ENCODE data around the gene BTBD2.

The BTBD2 gene

DNA sequence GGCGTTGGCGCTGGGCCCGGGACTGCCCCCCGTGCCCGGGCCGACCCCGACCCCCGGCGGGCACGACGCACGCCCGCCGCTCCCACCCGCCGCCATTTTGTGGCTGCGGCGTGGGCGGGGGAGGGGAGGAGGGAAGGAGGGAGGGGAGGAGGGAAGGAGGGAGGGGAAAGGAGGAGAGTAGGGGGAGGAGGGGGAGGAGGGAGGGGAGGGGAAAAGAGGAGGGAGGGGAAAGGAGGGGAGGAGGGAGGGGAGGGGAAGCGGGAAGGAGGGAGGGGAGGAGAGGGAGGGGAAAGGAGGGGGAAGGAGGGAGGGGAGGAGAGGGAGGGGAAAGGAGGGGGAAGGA lies at the start of gene BTBD2:
Gene BTBD2, minus strand, starts transcription at position 107 of the 343 bp plus-strand sequence. Its CDS starts 11 bp downstream, at position 96.
- peak in 1 of 2 experiments; percentile 56 for DNase-seq

DNA sequence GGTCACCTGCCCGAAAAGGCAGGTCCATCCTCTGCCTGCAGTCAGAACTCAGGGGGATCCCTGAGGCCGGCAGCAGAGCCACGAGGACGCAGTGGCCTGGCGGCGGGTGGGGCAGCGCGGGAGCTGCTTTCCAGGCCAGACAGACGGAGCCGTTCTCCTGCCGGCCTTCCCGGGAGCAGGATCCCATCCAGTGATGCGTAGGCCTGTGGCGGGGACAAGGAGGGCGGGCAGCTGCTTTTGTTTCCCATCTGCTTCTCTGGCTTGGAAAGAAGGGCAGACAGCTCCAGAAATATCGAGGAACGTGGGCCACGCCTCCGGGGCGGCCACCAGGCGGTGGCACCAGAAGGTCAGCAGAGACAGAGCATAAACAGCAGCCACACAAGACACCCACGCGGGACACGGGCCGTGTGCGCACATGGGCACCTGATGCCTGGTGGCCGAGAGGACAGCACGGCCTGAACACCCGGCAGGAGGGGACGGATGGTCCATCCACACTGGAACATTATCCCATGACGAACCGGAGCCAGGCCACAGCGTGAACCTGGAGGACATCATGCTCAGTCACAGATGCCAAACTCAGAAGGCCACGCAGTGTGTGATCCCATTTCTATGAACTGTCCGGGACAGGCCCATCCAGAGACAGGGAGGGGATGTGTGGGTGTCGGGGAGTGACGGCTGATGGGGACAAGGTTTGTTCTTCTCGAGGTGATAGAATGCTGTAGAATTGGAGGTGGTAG lies 49.4 kb upstream of the BTBD2 start:
- DNase-seq = no peak

DNA sequence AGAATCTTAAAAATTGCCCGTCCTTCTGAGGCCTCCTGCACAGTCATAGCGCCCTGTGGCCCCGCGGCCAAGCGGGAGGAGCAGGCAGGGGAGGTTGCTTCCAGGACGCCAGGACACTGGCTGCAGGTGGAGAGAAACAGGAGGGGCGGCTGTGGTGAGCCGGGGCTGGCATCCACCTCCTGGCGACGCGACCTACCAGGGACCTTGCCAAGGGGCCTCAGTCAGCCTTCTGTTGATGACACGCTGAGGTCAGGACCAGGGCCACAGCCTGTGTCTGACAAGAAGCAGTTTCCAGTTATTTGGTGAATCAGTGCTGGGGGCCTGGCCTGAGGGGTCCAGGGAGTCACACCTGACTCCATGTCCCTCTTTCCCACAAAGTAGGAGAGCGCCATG lies 48.9 kb upstream of the BTBD2 start:
- DNase-seq = no peak

DNA sequence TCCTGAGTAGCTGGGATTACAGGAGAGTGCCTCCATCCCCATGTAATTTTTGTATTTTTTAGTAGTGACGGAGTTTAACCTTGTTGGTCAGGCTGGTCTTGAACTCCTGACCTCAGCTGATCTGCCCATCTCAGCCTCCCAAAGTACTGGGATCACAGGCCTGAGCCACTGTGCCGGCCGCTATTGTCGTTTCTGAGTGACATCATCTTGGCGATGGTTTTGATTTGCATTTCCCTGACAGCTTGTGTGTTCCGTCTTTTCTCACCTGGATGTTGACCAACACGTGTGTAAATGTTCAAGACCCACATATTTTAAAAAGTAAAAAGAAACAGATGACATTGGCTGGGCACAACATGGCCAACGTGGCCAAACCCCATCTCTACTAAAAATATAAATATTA lies 48.3 kb upstream of the BTBD2 start:
- no peak for DNase-seq

DNA sequence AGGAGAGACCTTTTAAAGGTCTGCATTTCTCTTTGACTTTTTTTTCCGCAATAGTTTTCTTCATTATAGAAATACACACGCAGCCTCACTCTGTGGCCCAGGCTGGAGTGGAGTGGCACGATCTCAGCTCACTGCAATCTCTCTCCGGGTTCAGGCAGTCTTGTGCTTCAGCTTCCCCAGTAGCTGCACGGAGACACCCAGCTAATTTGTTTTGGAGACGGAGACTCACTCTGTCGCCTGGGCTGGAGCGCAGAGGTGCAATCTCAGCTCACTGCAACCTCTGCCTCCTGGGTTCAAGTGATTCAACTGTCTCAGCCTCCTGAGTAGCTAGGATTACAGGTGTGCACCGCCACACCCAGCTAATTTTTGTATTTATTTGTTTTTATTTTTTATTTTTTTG lies 47.3 kb upstream of the BTBD2 start:
- DNase-seq = no peak

DNA sequence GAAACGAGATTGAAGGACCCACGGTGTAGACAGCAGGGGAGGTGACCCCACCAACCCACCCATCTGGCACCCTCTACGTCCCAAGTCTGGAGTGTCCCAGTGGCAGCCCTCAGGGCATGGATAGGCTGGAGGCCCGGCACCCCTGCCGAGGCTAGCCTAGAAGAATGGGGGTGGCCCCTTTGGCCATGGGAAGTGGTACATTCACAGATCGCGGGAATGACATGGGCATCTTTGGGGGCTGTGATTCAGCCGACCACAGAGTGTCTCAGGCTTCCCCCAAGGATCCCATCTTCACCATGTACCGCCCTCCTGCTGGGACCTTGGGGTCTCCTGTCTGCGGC lies 46.8 kb upstream of the BTBD2 start:
- no peak for DNase-seq

DNA sequence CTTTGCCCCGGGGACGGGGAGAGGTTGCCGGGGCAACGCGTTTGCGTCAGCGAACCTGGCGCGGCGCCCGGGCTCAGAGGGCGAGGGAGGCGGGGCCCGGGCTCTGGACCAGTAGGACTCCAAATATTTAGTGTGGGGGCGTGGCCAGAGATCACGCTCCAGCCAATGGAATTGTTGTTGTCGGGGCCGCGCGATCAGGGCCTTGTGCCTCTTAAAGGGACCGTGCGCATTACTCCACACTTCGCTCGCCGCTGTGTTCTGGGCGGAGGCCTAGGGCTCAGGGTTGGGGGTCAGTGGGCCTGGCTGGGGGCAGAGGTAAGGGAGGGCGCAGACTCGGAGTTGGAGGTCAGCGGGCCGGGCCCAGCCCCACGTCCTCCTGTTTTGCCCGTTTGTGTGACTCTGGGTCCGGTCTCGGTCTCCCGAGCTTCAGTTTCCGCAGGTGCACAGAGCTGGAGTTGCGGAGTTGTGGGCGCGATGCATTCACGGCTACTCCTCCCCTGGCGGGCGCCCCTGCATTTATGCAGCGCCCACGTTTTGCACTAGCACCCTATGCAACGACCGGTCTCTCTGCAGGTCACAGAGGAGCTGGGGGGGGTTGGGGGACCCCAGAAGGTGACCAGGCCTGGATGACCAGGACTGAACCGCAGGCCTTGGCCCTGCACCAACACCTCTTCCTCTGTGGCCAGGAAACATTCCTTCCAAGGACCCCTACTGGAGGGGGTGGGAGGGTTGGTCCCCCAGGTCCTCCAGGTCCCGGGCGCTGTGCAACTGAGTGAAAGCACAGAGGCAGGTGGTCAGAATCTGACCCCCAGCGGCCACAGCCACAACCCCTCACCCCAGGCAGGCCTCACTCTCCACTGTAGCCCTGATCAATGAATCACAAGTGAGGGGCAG lies 46.2 kb upstream of the BTBD2 start:
- peak; percentile 90 to 98 for DNase-seq

DNA sequence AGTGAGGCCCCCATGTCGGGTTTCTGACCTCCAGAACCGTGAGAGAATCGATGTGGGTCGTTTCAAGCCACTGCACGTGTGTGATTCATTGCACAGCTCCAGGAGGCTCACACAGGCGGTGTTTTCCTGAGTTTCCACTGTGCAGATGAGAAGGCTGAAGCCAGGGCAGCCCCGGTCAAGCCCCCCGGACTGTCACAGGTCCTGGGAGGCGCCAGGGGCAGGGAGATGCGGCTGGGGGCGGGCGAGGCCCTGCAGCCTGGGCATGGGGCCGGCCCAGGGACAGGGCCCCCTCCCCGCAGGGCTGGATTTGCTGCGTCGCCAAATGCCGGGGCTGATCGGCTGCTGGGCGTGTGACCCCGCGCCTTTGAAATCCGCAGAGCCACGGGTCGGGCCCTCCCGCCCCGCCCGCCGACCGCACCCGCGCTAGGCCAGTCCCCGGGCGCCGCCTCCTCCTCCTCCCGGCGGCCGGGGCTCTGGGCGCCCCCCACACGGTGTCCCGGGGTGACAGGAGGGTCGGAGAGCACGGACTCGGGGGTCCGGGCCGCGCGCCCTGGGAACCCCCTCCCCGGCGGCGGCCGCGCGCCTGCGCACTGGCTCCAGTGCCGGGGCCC lies 45.5 kb upstream of the BTBD2 start:
- DNase-seq = peak in 1 of 2 experiments; percentile 73

DNA sequence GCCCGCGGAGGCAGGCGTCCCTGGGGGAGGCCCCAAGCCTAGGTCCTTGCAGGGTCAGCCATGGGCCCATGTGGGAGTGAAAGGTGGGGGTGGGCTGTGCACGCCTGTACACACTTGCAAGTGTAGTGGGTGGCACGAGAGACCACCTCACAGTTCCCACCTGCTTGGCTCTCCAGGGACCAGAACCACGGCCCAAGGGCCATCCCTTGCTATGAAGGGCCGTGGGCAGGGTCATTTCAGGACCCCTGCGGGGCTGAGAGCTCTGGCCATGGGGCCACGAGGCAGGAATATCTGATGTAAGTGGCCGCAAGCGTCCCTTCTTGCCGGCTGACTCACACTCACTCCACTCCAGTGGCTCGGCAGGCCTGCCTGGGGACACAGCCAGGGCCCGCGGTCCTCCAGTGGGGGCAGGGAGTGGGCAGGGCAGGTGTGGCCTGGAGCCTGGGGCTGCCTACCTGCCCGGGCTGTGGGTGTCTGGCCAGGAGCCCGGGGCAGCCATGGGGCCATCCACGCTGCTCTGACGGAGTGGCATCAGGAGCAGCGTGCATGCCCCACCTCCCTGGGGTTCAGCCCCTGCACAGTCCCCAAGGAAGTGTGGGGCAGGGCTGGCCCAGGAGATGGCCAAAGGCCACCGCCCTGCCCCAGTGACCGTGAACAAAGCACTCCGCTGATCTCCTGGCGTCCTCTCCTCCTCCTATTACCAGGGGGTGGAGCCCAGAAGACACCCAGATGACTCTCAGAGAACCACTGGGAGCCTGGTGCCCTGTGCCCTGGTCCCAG lies 44.1 kb upstream of the BTBD2 start:
- peak in 1 of 2 experiments; percentile 62 for DNase-seq

DNA sequence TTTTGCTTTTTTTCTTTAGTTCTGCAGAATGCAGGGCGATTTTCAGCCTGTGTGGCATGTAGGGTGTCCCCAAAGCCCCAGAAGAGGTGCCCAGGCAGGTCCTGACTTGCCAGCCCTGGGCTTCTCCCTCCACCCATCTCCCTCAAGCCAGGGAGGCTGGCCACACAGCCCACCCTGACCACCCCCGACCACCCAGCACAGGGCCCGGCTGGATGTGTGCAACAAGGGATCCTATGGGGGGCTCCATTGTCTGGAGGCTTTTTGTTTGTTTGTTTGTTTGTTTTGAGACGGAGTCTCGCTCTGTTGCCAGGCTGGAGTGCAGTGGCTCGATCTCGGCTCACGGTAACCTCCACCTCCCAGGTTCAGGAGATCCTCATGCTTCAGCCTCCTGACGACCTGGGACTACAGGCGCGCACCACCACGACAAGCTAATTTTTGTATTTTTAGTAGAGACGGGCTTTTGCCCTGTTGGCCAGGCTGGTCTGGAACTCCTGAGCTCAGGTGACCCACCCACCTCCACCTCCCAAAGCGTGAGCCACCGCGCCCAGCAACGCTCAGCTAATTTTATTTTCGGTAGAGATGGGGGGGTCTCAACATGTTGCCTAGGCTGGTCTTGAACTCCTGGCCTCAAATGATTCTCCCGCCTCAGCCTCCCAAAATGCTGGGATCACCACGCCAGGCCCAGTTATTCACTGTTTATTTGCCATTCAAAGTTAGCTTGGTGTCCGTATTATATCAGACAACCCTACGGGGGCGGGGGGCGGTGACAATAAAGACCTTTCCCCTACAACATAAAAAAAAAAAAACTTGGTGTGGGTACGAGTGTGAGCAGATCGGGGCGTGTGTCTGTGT lies 43.3 kb upstream of the BTBD2 start:
- no peak for DNase-seq

DNA sequence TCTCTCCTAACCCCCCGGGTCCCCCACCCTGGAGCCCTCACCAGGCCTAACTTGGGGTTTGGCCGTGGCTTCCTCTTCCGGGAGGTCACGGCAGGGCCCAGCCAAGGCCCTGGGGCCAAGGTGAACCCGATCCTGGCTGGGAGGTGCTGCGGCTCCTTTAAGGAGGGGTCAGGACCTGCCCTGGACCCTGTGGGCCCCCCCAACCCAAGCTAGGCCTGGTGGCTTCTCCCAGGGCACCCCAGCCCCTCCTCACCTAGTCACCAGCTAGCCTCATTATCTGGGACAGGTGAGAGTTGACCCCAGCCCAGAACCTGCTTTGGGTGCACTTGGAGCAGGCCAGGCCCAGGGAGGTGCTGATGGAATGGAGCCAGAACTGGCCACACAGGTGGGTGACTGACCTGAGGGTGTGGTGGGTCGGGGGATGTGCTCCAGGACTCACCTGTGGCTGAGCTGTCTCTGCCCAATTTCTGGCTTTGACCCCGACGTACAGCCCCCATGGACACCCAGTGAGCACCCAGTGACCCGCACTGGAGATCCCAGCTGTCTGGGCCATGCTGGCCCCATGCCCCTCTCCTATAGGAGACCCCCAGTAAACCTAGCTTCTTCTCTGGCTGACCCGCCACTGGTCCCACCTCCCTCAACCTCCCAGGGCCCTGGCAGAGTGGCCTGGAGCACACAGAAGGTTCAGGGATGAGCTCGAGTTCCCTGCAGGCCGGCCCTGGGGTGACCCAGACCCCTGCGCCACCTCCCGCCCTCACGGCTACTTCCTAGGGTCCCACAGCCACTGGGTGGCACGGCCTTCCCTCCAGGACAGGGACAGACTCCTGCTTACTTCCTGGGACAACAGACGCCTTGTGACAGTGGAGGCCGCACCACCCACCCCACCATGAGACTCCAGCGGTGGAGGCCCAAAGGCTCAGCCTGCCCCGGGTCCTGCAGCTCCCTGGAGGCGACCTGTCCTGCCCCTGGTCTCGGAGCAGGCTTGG lies 42.3 kb upstream of the BTBD2 start:
- no peak for DNase-seq

DNA sequence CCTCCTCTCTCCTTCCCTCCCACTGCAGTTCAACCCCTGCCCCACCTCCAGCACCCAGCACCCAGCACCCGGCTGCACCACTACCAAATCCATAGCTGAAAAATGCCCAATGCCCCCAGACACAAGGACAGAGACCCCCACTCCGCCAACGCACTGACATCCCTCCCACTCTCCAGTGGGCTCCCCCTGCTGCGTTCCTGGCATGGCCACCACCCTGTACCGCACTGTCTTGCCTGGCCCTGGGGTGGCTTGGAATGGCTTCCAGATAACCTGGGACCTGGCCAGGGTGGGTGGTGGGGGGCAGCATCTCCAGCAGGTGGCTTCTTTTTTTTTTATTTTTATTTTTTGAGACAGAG lies 41.3 kb upstream of the BTBD2 start:
- DNase-seq = no peak

DNA sequence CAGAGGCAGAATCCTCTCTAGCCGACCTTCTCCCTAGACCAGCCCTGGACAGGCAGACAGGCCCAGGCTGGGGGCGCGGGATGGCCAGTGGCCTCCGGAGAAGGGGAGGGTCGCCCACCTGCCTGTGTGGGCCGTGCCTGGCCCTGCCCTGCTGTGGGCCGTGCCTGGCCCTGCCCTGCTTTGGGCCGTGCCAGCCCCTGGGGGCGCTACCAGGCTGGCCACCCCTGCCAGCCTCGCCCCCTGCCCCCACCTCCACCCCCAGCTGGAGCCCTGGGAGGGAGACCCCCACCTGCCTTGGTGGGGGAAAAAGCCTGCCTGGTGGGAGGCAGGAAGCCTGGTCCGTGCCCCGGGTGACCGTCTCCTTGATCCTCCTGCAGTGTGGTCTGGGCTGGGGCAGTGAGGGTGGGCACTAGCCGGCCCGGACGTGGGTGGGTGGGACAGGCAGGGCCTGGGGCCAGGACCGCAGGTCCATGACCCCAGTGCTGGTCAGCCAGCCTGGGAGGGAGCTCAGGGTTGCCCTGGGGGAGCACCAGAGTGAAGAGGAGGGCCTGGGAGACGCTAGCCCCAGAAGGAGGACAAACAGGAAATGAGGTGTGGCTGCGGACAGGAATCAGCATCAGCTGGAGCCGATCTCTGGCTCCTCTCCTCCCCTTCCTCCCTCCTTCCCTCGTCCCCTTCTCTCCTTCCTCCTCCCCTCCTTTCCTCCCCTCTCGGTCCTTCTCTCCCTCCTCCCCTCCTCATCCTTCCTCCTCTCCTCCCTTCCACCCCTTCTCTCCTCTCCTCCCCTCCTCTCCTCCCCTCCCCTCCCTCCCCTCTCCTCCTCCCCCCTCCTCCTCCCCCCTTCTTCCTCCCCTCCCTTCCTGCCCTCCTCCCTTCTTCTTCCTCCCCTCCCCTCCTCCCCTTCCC lies 40.7 kb upstream of the BTBD2 start:
- no peak for DNase-seq

DNA sequence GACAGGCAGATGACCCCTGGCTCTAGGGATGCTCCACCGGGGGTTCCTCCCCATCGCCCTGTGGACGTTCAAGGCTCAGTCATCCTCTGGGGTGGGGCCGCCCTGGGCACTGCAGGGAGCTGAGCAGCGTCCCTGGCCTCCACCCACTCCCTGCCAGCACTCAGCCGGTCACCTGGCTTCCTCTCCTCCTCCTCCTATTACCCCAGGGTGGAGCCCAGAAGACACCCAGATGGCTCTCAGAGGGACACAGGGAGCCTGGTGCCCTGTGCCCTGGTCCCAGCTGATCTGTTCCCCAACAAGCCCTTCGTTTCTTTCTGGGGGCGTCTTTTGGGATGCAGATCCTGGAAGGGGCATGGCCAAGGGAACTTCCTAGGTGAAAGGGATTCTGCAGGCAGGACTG lies 39.2 kb upstream of the BTBD2 start:
- no peak for DNase-seq

DNA sequence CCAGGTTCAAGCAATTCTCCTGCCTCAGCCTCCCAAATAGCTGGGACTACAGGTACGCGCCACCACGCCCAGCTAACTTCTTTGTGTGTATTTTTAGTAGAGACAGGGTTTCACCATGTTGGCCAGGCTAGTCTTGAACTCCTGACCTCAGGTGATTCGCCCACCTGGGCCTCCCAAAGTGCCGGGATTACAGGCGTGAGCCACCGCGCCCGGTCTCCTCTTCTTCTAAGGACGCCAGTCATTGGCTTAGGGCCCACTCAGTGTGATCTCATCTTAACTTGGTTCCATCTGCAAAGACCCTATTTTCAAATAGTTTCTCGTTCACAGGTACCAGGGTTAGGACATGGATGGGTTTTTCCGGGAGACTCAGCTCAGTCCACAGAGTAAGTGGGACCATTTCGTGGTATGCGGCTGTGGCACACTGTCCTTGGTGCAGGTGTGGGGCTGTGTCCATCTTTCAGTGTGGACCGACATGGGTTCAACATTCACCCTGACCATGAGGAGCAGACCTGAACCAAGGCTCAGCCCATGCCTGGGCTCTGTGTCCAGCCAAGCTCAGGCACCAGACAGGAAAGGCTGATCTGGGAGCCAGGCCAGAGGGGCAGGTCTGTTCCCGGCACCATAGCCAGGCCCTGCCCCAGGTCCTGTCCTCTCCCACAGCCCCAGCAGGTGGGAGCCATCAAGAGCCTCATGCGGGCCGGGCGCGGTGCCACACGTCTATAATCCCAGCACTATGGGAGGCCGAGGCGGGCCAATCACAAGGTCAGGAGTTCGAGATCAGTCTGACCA lies 38.3 kb upstream of the BTBD2 start:
- DNase-seq = no peak

DNA sequence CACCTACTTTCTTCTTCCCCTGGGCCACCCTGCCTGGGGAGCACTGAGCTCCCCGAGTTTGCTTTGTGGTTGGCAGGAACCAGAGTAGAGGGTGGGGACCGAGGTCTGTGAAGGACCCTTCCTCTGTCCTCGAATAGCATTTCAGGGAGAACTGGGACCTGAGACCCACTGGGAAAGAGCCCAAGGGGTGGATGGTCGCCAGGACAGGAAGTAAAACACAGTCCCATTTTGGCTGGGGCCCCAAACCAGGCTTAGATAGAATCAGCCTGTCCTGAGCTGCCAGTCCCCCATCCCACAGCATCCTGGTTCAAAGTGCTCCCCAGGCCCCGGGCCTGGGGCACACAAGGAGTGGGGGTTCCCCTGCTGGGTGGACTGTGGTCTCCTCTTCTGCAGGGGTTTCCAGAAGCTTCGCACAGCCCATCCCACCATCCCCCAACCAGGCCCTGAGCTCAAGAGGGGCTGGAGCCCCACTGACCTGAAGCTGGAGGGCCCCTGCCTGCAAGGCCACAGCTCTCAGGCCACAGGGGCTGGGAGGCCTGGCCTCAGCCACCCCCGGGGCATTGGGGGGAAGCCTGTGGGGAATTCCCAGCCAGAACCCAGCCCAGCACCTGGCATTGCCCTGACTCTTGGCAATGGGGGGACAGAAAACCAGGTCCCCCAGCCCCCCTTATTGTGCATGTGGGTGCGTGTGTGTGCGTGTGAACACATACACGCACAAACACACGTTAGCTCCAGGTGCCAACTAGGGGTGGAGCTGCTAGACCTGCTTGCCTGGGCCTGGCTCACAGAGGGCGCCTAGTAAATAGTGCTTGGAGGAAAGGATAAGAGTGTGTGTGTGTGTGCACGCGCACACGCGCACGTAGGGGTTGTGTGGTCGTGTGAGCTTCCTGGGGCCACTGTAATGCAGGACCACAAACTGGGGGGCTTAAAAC lies 36.5 kb upstream of the BTBD2 start:
- DNase-seq = no peak

DNA sequence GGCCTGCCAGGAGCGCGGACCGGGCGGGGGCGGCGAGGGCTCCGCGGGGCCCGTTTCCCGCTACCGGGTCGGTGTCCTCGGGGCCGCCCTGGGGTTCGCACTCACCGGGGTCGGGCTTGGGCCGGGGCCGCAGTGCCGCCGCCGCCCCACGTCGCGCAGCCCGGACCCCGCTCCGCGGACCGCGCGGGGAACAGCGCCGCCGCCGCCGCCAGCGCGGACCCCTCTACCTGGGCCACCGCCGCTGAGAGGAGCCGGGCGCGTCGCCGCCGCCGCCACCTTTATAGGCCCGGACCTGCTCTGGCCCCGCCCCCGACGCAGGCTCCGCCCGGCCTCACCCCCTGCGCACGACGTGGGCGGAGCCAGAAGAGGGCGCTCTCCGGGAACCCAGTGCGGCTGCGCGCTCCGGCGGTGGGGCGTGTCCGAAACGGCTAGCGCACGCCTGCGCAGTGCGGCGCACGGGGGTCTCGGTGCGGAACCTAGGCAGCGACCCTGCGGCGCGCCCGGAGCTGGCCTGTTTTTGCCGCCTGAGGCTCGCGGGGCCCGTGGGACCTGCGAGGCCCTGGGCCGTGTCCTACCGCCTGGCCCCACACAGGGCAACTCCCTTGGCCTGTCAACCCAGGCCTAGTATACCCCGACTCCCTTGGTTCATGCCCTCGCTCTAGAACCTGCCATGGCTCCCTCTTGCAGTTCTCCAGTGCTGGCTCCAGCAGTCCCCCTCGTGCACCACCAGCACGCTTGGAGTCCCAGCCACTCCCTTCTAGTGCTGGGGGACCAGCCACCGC lies 35.7 kb upstream of the BTBD2 start, which contains the start of gene MKNK2:
Gene MKNK2, minus strand, starts transcription at position 254 of the 782 bp plus-strand sequence. CDS start 393 bp downstream, outside the sequence.
- DNase-seq = peak in 1 of 2 experiments; percentile 86

Measured in NCI-H526 (cell line).